Activated CD4-positive, CD25-positive, alpha-beta regulatory T cell (primary cell): ENCODE results near the gene LILRB5.
"Not testable (repeated sequence)": the region's sequence is repeated elsewhere in the genome, so short reads cannot be mapped to it uniquely, and the experiment has no call there.

ENCODE experiments used
- DNase-seq, 4 experiments: peaks; one replicate each; lab custom pipeline; 2025; lab: John Stamatoyannopoulos, UW

The LILRB5 gene

DNA sequence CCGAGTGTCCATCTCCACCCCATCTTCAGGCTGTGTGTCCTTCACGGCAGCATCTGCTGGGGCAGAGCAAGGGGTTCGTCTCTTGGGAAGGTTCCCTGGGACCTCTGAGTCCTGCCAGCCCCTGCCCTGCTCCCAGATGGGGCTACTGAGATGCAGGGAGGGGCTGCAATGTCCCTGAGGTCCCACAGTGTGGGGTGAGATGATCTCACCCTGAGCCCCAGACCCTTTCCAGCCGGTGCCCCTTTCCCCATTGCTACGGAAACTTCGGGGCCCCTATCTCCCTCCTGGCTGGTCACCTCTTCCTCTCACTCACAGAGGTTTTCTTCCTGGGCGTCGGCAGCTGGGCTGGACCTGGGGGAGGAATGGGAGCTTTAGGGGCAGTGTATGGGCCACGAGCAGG lies 18.9 kb upstream of the LILRB5 start:
- DNase-seq, result no peak

DNA sequence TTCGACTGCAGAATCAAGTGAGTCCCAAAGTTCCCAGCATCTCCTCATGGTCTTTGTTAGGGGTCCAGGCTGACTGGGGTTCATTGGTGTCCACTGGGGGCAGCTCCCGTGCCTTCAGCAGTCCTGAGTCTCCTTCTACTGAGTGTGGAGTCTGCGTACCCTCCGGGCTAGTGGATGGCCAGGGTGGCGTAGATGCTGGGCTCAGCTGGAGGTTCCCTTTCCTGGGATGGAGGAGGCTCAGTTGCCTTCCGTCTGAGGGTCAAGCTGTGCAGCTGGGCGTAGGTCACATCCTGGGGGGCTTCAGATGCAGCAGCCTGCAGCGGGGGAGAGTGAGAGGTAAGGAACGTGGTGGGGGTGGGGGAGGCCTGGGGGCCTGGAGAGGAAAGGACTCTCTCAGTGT lies 17.4 kb upstream of the LILRB5 start:
- DNase-seq, result not testable (repeated sequence)

GRCh38 chr19:54273821-54274220 lies 16.7 kb upstream of the LILRB5 start:
- no peak for DNase-seq

GRCh38 chr19:54272181-54272580 lies 15.1 kb upstream of the LILRB5 start:
- not testable (repeated sequence) for DNase-seq

DNA sequence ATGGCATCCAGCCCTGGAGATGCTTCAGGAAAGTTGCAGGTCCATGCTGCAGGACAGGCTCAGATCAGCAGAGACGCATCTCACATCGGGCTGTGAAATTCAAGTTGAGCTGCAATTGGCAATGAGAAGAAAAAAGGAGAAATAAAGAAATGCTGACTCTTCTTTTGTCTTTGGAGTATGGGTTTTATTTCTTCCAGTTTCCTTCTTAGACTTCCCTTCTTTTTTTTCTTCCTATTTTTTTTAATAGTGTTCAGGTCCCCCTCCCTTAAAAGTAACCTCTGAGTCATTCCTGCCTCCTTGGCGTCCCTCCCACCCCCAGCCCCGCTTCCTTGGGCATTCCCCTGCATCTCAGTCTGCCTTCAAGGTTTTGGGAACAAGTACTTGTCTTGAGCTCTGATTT lies 14.5 kb upstream of the LILRB5 start:
- DNase-seq, result not testable (repeated sequence)

DNA sequence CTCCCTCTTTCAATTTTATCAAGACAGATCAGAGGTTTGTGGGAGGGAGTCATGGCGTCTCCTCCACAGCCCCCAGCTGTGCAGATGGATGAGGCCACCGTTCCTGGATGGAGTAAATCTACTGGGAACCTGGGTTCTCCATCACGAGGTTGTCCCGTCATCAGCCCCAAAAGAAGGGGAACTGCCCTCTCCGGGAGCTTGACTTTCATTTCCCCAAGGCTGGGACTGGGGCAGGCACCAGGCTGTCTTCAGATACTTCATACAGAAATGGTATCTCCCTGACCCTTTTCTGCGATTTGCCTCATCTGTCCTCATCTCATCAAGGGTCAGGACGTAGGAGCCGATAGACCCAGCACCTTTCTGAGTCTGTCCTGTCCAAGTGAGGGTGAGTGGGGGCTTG lies 14.0 kb upstream of the LILRB5 start:
- DNase-seq, result no peak

GRCh38 chr19:54268936-54269335 lies 11.9 kb upstream of the LILRB5 start:
- DNase-seq, result no peak

- DNase-seq, result peak; percentile 14 to 55 (median 28)
These were observed 9.1 kb upstream of the LILRB5 start for GRCh38 chr19:54266133-54266532.

DNA sequence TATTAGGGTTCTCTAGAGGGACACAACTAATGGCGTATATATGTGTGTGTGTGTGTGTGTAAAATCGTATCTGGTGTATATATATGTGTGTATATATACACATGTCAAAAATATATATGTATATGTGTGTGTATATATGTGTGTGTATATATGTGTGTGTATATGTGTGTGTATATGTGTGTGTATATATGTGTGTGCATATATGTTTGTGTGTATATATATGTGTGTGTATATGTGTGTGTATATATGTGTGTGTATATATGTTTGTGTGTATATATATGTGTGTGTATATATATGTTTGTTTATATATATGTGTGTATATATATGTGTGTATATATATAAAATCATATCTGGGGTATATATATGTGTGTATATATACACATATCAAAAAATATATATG lies 5.4 kb upstream of the LILRB5 start:
- no peak for DNase-seq

DNA sequence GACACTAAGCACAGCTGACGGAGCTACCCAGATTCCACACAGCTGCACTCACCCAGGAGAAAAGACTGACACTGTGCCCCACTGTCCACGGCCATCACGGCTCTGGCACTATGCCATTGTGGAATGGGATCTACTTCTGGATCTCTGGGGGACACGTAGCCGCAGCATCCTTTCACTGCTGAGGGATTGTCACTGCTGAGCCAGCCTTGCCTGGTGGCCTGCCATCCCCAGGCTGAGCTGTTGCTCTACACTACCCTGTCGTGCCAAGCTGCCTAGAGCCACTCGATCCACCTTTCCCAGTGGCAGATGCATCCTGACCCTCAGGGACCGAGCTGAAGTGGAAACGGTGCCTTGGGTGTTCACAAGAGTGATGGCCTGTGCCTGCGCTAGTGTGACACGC lies 5.0 kb upstream of the LILRB5 start:
- no peak for DNase-seq

- no peak for DNase-seq
These were observed 590 bp downstream of the LILRB5 start for GRCh38 chr19:54256250-54257115.

DNA sequence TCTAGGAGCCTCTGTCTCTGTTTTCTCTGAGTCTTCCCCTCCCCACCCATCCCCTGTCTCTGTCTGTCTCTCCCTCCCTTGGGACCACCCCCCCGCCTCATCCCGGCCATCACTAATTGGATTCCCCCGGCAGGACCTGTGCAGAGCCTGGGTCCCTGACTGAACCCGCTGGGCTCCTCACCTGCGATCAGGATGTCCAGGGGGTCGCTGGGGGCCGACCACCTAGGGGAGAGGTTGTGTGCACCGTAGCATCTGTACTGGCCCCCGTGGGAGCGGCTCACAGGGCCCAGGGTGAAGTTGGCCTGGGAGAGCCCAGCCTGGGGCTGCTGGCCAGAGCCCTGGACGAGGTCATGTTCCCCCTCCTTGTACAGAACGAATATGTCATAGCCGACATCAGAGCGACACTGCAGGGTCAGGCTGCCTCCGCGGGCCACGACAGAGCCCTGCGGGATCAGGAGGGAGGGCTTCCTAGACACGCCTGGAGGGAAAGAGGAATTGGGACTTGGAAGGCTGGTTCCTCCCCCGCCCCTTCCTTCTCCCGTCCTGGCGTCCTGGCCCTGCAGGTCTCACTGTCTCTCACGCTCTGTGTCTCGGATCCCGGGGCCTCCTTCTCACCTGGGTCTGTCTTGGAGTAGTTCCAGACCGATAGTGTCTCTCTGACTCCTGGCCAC lies 1.8 kb downstream of the LILRB5 start:
- no peak for DNase-seq

DNA sequence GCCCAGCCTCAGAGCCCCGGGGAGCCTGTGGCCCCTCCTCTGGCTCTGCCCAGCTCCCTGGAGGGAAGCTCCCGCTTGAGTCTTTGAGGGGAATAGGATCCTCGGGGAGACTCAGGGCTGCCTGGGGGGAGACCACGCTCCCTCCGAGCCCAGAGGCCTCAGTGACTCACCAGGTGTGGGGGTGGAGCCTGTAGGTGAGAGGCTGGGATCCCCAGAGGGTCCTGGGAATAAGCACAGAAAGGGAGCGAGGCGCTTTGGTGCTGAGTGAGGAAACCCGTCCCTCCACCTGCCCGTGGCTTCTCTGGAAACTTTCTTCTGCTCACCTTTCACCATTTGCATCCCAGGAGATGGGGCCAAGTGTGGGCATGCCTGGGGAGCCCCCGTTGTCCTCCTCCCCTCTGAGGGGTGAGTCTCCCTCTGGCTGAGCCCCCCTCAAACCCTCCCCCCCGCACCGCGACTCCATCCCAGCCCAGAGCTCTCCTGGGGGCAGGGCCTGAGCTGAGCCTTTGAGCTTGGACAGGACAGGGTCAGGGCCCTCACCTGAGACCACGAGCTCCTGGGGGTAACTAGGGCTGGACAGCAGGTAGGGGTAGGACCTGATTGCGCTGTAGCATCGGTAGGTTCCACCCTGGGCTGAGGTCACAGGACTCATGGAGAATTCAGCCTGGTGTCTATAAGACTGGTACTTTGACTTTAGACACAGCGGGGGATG lies 2.7 kb downstream of the LILRB5 start:
- no peak for DNase-seq

DNA sequence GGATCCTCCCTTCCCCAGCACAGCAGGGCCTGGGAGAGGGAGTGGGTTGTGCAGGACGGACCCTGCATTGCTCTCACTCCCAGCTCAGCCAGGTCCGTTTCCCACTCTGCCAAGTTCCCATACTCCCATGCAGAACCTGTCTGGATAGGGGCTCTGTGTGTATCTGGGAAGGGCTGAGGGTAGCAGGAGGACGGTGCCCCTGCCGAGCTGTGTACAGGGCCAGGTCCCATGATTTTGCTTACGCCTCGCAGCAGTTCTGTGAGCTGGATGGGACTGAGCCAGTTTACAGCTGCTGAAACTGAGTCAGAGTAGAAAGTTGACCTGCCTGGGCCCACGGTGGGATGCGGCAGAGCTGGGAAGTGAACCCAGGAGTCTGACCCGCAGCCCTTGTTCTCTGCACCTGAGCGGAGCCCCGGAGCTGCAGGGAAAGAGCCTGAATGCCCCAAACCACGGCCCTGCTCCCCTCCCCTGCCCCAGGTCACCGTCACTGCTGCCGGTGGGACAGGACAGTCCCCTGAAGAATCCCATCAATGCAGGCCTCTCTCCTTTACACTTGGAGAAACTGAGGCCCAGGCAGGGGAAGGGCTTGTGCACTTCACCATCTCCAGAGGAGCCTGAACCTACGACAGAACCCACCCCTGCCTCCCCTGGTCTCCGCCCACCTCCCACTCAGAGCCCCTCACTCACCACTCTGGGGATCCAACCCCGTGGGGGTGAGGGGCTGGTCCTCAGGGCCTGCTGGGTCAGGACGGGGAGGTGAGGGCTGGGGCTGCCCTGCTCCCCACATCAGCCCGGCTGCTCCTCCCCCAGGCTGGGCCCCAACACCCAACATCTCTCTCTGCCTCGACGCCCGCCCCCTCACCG lies 3.5 kb downstream of the LILRB5 start:
- DNase-seq, result no peak

GRCh38 chr19:54252845-54253244 lies 4.2 kb downstream of the LILRB5 start:
- DNase-seq, result no peak

DNA sequence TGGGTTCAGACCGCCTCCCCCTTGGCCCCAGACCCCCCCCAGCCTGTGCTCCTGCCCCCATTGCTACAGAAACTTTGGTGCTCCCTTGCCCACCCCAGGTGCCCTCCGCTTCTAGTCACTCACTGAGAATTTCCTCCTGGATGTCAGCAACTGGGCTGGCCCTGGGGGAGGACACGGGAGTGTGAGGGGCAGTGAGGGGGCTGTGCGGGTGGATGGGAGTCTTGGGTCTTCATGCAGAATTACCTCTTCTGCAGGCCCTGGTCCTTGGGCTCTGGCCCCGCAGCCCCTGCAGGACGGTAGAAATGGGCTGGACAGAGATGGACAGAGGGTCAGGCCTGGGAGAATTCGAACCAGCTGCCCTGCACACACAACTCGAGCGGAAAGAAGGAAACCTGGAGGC lies 4.8 kb downstream of the LILRB5 start:
- no peak for DNase-seq

DNA sequence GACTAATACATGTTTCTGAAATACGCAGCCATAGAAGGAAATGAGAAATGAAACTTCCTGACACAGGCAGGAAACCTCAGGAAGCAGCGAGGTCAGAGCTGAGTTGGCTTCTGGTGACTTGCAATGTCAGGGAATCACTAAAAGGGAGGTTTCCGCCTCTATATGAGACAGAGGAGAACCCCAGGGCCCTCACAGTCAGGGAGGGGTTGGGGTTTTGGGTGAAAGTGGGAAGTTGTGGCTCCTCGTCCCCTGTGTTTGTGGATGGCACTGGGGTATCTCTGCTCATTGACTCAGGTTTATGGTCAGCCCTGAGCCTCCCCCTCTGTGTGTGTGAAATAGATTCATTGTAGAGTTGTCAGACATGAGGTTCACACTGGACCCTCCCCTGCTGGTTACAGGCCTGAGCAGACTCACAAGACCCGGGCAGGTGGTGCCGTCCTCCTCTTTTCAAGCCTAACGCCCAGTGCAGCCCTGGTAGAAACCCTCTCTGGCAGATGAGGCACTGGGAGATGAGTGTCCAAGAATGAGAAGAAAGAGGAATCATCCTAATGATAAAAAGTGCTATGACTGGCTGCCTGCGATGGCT lies 9.0 kb downstream of the LILRB5 start:
- no peak for DNase-seq

DNA sequence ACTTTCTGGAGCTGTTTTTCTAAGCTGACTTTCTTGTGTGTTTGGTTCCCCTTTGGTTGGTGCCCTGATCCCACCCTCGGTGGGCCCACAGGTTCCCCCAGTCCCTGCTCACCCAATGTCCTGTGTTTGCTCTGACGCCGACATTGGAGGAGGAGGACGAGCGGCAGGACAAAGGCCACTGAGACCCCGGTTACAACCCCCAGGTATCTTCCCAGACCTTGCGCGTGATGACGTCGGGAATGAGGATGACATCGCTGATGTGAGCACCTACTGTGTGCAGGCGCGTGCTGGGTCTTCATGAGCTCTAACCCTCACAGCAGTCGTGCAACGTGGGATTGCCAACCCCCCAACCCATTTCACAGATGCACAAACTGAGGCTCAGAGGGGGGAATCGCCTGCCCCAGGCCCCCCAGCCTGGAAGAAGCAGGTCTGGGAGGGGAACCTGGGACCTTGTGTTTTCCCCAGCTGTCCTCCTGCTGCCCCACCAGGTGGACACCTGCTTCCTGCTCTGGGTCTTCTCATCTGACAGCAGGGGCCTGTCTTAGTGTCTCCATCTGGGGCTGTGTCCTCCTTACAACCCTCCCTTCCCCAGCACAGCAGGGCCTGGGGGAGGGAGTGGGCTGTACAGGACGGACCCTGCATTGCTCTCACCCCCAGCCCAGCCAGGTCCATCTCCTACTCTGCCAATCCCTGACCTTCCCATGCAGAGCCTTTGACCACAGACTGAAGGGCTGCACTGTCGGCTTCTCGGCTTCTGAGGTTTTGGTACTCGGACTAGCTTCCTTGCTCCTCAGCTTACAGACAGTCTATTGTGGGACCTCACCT lies 9.8 kb downstream of the LILRB5 start:
- DNase-seq, result no peak

DNA sequence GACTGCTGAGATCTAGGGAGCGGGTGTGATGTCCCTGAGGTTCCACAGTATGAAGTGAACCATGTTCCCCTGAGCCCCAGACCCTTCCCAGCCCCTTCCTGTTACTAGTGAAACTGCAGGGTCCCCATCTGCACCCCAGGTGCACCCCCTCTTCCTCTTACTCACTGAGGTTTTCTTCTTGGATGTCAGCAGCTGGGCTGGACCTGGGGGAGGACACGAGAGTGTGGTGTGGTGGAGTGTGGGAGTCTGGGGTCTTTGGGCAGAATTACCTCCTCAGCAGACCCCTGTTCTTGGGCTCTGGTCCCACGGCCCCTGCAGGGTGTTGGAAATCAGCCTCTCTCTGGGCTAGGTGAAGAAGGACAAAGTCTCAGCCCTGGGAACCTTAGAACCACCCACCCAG lies 11.1 kb downstream of the LILRB5 start:
- DNase-seq, result no peak

DNA sequence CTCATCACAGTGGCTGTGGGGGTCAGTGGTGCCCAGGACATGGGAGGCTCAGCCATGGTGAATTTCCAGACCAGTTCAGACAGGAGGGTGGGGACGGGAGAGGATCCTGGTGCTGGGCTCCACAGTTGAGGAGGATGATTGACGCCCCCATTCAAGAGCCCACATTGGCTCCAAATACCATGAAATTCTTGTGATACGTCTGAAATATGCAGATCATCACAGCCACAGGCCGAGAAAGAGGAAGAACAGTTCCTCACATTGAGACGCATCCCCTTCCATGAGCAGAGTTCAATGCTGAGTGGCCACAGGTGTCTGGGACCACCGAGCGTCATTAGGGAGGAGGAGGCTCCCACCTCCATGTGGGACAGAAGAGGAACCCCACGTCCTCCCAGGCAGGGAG lies 13.3 kb downstream of the LILRB5 start:
- DNase-seq, result not testable (repeated sequence)

GRCh38 chr19:54242646-54243045 lies 14.4 kb downstream of the LILRB5 start, which contains the start of gene LILRA6:
Gene LILRA6 (minus strand): TSS chr19:54242790.
- not testable (repeated sequence) for DNase-seq
